ENCODE data around the gene THSD4. TPM values are rescaled to one million over a fixed set of nuclear protein-coding genes. Genes with fewer than 3 reads are reported as not detected.
A peak's percentile ranks its signal among the peaks of the same experiment; 100 is the strongest.

Gene THSD4
- total and polyA plus RNA-seq, 2 of the 4 experiments (the other 2 are of a cell fraction) = 25.5 to 31.1 TPM

GRCh38 chr15:71443538-71443937 is 328.3 kb downstream of the THSD4 start:
- TF ChIP-seq CTCF (conservative IDR thresholded peaks at IDR 0.05; ENCODE audit: low read depth, low read length) (peak; percentile 75), RAD21 (IDR thresholded peaks at IDR 0.05; ENCODE audit: low read length) (peak; percentile 60), RFX5 (IDR thresholded peaks at IDR 0.05; ENCODE audit: low read depth, low read length) (no peak), MAZ (IDR thresholded peaks at IDR 0.05; ENCODE audit: borderline replicate concordance, low read depth, low read length) (no peak), POLR2A (IDR thresholded peaks at IDR 0.05; ENCODE audit: low read depth, low read length) (no peak), MXI1 (IDR thresholded peaks at IDR 0.05; ENCODE audit: borderline replicate concordance, low read depth, low read length) (no peak), CEBPB (IDR thresholded peaks at IDR 0.05; ENCODE audit: low read depth, low read length) (no peak), SMC3 (IDR thresholded peaks at IDR 0.05; ENCODE audit: low read depth, low read length) (peak; percentile 72)
- Histone ChIP-seq H3K23ac (ENCODE audit: low read depth, low read length) (no peak overlapping the region), H2BK15ac (ENCODE audit: low read depth, low read length) (no peak overlapping the region), H3K36me3 (ENCODE audit: control insufficient read depth, insufficient read depth, low read length) (peaks cover 1% of the 10 kb centered on the region; the same call in 1 of the 2 replicates), H3K18ac (ENCODE audit: low read depth, low read length) (no peak overlapping the region), H2AFZ (replicated peaks; ENCODE audit: low read length, poor library complexity) (no peak overlapping the region), H3K79me1 (ENCODE audit: low read depth in 1 of 2, low read length in 2 of 2) (peaks cover 0 to 7% of the 10 kb centered on the region in 2 experiments; a peak in 1 of 4 replicates), H3K56ac (ENCODE audit: extremely low read depth, insufficient read depth, low read length) (no peak overlapping the region), H4K5ac (ENCODE audit: low read depth, low read length) (no peak overlapping the region), H4K8ac (ENCODE audit: low read depth in 2 of 2, low read length in 2 of 2) (no peak overlapping the region), H3K4ac (ENCODE audit: low read depth, low read length) (no peak overlapping the region; the same call in 1 of the 2 replicates), H2AK9ac (replicated peaks; ENCODE audit: low read depth, low read length, poor library complexity) (no peak overlapping the region), H2BK120ac (ENCODE audit: low read depth, low read length) (no peak overlapping the region), H4K91ac (ENCODE audit: insufficient read depth, low read depth, low read length) (no peak overlapping the region), H4K20me1 (ENCODE audit: insufficient read depth, low read length) (0 out of 2 replicates have a peak, but pooled peaks cover 5% of the 10 kb centered on the region), H2BK20ac (ENCODE audit: low read depth, low read length) (no peak overlapping the region), H3K9ac (ENCODE audit: low read depth, low read length) (no peak overlapping the region), H3K14ac (replicated peaks; ENCODE audit: low read depth, low read length) (no peak overlapping the region), H3K27ac (ENCODE audit: insufficient read depth, low read length) (no peak overlapping the region), H3K4me3 (ENCODE audit: insufficient read depth, low read depth, low read length) (no peak overlapping the region), H2AK5ac (ENCODE audit: low read depth, low read length) (no peak overlapping the region), H3K4me2 (ENCODE audit: low read depth, low read length) (no peak overlapping the region), H3K27me3 (ENCODE audit: control insufficient read depth, insufficient read depth, low read length) (no peaks in the 10 kb centered on the region), H3K9me1 (ENCODE audit: insufficient read depth, low read length) (peaks cover 10% of the 10 kb centered on the region), H3K9me3 (ENCODE audit: control insufficient read depth, insufficient read depth, low read length) (no peaks in the 10 kb centered on the region), H2BK5ac (ENCODE audit: low read depth, low read length, poor library complexity, severe bottlenecking) (no peak overlapping the region), H3K4me1 (ENCODE audit: control insufficient read depth, insufficient read depth, low read length) (peaks cover 17% of the 10 kb centered on the region)
- POLR2A ChIA-PET (ENCODE audit: unreplicated experiment) = no interaction called here
- in situ Hi-C loops (cut with MboI; ENCODE audit: low sequenced_read_pairs) = loop anchor here (5.0 kb wide), 2 partner anchors 331 to 466 kb away; no protein-coding TSS in a partner anchor
- CTCF ChIA-PET = interaction anchor here (0.6 to 1.3 kb wide), 11 partner anchors 10 to 507 kb away, joined by 3 to 5 read pairs (median 3); no protein-coding TSS in a partner anchor
- BruUV-seq (replicated peaks) = no TSS peak
- intact Hi-C loops (cut with micrococcal nuclease) = loop anchor here (1.0 to 5.0 kb wide), 3 partner anchors 141 to 469 kb away; no protein-coding TSS in a partner anchor
- ATAC-seq (ENCODE audit: low read depth) (peak; percentile 53), DNase-seq (peak; percentile 51)
- dilution Hi-C loops (cut with HindIII; ENCODE audit: low sequenced_read_pairs, unreplicated experiment) = no loop called here
- WGBS, 2 experiments (ENCODE audit: extremely low coverage in 2 of 2, insufficient read length in 1 of 2) = 0% methylated on average over 2 of the region's 4 CpGs; no CpG with 5 or more reads in 1 of the 2 experiments

Data from IMR-90 (cell line).